ENCODE data around the gene P2RY6. TPM values are rescaled to one million over a fixed set of nuclear protein-coding genes. Genes with fewer than 3 reads are reported as not detected.

The P2RY6 gene
- total RNA-seq, 1 experiment from 2014 or later = 9.9 TPM

DNA sequence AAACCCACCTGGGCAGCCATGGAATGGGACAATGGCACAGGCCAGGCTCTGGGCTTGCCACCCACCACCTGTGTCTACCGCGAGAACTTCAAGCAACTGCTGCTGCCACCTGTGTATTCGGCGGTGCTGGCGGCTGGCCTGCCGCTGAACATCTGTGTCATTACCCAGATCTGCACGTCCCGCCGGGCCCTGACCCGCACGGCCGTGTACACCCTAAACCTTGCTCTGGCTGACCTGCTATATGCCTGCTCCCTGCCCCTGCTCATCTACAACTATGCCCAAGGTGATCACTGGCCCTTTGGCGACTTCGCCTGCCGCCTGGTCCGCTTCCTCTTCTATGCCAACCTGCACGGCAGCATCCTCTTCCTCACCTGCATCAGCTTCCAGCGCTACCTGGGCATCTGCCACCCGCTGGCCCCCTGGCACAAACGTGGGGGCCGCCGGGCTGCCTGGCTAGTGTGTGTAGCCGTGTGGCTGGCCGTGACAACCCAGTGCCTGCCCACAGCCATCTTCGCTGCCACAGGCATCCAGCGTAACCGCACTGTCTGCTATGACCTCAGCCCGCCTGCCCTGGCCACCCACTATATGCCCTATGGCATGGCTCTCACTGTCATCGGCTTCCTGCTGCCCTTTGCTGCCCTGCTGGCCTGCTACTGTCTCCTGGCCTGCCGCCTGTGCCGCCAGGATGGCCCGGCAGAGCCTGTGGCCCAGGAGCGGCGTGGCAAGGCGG, 24.5 kb downstream of the P2RY6 start:
- peak; percentile 79 for DNase-seq (ENCODE audit: low read depth)

GRCh38 chr11:73297231-73297590, 25.1 kb downstream of the P2RY6 start:
- DNase-seq (ENCODE audit: low read depth) = no peak

GRCh38 chr11:73297702-73298101, 25.6 kb downstream of the P2RY6 start:
- no peak for DNase-seq (ENCODE audit: low read depth)

- no peak for DNase-seq (ENCODE audit: low read depth)
These were observed 26.1 kb downstream of the P2RY6 start for GRCh38 chr11:73298233-73298632.

DNA sequence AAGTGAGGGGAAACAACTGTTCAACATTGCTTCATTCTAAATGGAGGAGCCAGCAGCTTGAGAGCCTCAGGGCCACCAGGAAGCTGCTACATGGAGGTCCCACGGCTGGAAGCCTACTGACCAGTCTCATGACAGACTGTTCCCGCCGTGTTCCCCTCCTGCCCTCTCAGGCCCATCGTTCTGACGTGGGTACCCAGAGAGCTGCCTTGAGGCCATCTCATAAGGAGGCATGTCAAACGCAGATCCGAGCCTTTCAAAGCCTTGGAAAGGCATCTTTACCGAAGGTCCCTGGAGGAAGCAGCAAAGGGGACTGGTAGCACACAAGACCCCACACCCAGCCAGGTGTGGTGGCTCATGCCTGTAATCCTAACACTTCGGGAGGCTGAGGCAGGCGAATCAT, 27.6 kb downstream of the P2RY6 start:
- DNase-seq (ENCODE audit: low read depth) = no peak

DNA sequence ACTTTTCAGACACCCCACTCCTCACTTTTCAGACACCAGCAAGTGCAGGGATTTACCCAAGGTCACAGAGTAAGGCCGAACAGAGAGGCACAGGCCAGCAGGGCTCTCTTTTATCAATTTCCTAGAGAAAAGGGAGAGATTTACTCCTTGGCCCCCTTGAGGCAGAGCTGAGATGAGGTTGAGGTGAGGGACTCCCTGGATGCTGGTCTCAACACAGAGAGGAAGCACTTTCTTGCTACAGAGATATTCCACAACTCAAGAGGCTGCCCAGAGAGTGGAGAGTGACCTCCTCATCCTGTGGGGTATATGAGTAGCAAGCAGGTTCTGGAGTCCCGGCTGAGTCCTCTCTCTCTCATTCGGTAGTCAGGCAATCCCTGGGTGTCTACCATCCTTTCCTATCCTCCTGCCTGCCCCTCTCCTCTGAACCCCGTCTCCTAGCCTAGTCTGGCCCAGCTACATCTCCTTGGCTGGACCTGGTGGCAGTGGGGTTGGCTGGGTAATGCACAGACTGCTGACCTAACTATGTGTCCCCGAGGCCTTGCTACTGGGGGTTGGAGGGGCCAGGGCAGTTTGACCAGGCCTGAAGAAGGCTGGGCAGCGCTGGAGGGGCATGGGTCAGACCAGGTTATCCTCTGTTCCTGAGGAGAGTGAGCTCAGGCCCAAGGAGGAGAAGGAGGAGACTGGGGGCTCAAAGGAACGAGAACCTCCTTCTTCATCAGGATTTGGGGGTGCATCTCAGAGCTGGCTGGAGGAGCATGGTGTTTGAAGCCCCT, 34.1 kb downstream of the P2RY6 start:
- no peak for DNase-seq (ENCODE audit: low read depth)

DNA sequence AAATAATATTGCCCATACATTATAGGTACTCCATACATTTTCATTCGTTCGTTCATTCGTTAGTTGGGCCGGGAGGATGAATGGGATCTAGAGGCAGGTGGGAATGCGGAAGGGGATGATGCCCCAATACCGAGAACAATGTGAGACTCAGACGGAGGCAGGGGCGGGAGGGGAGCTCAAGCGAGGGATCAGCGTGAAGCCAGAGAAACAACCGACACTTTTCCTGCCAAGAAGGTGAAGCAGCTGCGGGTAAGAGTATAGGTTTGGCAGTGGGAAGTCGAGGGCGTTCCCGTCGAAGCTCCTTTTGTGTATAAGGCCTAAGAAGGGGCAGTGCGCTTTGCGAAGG, 34.8 kb downstream of the P2RY6 start:
- DNase-seq (ENCODE audit: low read depth) = no peak

GRCh38 chr11:73307323-73308002, 35.3 kb downstream of the P2RY6 start:
- DNase-seq (ENCODE audit: low read depth) = peak; percentile 96

- peak; percentile 77 for DNase-seq (ENCODE audit: low read depth)
These were observed 36.1 kb downstream of the P2RY6 start, which contains the start of gene ARHGEF17 for GRCh38 chr11:73308003-73308960. TSS of gene ARHGEF17 (plus strand) at chr11:73308276. CDS start at chr11:73308639, 363 bp downstream.

DNA sequence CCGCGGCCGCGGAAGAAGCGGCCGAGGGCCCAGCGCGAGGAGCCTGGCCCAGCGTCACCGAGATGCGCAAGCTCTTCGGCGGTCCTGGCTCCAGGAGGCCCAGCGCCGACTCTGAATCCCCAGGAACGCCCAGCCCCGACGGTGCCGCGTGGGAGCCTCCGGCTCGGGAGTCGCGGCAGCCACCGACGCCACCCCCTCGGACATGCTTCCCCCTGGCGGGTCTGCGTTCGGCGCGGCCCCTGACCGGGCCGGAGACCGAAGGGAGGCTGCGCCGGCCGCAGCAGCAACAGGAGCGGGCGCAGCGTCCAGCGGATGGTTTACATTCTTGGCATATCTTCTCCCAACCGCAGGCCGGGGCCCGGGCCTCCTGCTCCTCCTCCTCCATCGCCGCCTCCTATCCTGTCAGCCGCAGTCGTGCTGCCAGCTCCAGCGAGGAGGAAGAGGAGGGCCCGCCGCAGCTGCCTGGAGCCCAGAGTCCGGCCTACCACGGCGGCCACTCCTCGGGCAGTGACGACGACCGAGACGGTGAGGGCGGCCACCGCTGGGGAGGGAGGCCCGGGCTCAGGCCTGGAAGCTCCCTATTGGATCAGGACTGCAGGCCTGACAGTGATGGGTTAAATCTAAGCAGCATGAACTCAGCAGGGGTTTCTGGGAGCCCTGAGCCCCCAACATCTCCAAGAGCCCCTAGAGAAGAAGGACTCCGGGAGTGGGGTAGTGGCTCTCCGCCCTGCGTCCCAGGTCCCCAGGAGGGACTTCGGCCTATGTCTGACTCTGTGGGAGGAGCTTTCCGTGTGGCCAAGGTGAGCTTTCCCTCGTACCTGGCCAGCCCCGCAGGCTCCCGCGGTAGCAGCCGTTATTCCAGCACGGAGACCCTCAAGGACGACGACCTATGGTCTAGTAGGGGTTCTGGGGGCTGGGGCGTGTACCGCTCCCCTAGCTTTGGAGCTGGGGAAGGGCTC, 37.1 kb downstream of the P2RY6 start:
- peak; percentile 98 for DNase-seq (ENCODE audit: low read depth)

GRCh38 chr11:73310076-73310475, 37.9 kb downstream of the P2RY6 start:
- no peak for DNase-seq (ENCODE audit: low read depth)

DNA sequence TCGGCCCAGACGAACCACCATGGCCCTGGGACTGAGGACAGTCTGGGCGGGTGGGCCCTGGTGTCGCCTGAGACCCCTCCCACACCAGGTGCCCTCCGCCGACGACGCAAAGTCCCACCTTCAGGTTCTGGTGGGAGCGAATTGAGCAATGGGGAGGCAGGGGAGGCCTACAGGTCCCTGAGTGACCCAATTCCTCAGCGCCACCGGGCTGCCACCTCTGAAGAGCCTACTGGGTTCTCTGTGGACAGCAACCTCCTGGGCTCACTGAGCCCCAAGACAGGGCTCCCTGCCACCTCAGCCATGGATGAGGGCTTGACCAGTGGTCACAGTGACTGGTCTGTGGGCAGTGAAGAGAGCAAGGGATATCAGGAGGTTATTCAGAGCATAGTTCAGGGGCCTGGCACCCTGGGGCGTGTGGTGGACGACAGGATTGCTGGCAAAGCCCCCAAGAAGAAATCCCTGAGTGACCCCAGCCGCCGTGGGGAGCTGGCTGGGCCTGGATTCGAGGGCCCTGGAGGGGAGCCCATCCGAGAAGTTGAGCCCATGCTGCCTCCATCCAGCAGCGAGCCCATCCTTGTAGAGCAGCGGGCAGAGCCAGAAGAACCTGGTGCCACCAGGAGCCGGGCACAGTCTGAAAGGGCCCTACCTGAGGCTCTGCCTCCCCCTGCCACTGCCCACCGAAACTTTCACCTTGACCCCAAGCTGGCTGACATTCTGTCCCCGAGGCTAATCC, 38.7 kb downstream of the P2RY6 start:
- DNase-seq (ENCODE audit: low read depth) = no peak

- DNase-seq (ENCODE audit: low read depth) = no peak
These were observed 39.3 kb downstream of the P2RY6 start for GRCh38 chr11:73311394-73311869.

- DNase-seq (ENCODE audit: low read depth) = no peak
These were observed 39.9 kb downstream of the P2RY6 start for GRCh38 chr11:73312036-73312435.

GRCh38 chr11:73312851-73313327, 40.8 kb downstream of the P2RY6 start:
- peak; percentile 59 for DNase-seq (ENCODE audit: low read depth)

DNA sequence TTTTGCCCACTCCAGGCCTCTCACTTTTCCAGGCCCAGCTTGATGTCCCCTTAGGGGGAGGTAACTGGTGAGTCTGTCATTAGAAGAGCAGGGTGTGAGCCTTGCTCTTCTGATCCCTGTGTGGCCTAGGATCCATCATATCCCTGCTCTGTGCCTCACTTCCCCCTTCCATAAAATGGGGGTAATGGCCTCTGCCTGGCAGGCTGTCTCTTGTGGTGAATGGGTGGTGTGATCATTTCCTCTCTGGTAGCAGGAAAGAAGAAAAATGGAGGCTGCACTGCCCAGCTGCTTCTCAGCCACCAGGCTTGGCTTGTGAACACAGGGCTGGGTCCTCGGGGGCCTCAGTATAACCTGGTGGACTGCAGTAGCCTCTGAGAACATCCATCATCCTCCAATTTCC, 41.5 kb downstream of the P2RY6 start:
- no peak for DNase-seq (ENCODE audit: low read depth)

- DNase-seq (ENCODE audit: low read depth) = peak; percentile 49
These were observed 42.2 kb downstream of the P2RY6 start for GRCh38 chr11:73314117-73314961.

DNA sequence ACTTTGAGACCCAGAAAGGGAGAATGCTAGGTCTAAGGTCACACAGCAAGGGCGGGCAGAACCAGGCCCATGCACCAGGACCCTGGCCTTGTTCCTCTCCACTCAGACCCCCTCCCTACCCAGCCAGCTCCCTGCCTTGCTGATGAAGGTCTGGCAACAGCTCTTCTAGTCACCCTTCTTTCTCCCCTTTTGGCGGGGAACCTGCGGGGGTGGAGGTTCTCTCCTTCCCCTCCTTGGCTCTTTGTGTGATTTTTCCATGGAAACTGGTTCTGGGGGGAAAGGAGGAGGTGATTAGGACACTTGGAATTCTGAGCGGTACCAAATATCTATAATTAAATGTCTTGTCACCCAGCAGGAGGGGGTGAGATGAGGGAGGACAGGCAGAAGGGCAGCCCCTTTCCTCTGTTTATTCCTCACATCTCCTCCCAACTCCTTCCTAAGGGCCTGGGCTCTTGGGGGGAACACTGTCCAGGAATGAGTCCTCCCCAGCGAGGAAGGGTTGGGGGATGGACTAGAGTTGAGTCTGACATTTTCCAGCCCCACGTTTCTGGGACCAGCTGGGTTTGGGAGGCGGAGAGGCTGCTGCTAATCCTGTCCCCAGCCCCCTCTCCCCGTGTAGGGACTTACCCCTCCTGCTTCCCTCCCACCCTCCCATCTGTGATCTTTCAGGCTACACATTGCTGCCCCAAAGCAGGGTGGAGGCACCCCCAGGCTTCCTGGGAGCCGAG, 43.3 kb downstream of the P2RY6 start:
- no peak for DNase-seq (ENCODE audit: low read depth)

Measured in RPMI7951 (cell line).